ENCODE data around the gene NALCN. TPM values are rescaled to one million over a fixed set of nuclear protein-coding genes. Genes with fewer than 3 reads are reported as not detected.
A peak's percentile ranks its signal among the peaks of the same experiment; 100 is the strongest.

Gene NALCN
- total RNA-seq, 4 donors from 2014 or later: 0.76 to 3.3 (median 1.8) TPM

DNA sequence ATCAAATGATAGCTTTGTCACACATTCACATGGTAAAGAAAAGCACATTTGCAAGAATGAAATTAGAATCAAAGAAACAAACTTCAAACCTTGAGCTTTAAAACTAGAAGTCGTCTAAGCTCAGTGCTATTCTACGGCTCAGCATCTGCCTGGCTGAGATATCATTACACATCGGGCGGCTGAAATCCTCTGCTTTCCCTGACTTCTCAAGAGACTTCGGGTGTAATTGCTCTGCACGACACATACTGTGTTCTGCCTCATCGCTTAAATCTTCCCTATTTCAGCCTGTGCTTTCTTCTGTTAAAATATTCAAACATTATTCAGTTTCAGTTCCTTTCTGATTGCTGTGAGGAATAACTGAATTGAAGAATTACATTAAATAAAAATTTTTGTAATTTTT is 265.3 kb downstream of the NALCN start:
- Histone ChIP-seq H3K36me3 (no peaks in the 10 kb centered on the region), H3K4me3 (no peak overlapping the region), H3K27me3 (peaks cover 8% of the 10 kb centered on the region), H3K4me1 (no peaks in the 10 kb centered on the region), H3K27ac (no peak overlapping the region), H3K9me3 (no peaks in the 10 kb centered on the region)
- WGBS: 30% methylated on average over 7 of the region's 7 CpGs
- DNase-seq (ENCODE audit: low spot score in 2 of 2): no peak
- TF ChIP-seq EP300 (IDR thresholded peaks at IDR 0.05) (no peak), POLR2AphosphoS5 (IDR thresholded peaks at IDR 0.05) (no peak), POLR2A (IDR thresholded peaks at IDR 0.05) (no peak)
- TF ChIP-seq, protein P1, sequence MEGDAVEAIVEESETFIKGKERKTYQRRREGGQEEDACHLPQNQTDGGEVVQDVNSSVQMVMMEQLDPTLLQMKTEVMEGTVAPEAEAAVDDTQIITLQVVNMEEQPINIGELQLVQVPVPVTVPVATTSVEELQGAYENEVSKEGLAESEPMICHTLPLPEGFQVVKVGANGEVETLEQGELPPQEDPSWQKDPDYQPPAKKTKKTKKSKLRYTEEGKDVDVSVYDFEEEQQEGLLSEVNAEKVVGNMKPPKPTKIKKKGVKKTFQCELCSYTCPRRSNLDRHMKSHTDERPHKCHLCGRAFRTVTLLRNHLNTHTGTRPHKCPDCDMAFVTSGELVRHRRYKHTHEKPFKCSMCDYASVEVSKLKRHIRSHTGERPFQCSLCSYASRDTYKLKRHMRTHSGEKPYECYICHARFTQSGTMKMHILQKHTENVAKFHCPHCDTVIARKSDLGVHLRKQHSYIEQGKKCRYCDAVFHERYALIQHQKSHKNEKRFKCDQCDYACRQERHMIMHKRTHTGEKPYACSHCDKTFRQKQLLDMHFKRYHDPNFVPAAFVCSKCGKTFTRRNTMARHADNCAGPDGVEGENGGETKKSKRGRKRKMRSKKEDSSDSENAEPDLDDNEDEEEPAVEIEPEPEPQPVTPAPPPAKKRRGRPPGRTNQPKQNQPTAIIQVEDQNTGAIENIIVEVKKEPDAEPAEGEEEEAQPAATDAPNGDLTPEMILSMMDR (IDR thresholded peaks at IDR 0.05): no peak

- H3K4me1 ChIP-seq: no peaks in the 10 kb centered on the region
- no peak overlapping the region for H3K27ac ChIP-seq
- 39% methylated on average over 9 of the region's 9 CpGs for WGBS
- H3K36me3 ChIP-seq: no peaks in the 10 kb centered on the region
- no peaks in the 10 kb centered on the region for H3K9me3 ChIP-seq
- DNase-seq (ENCODE audit: low spot score in 2 of 2): no peak
- H3K27me3 ChIP-seq: peaks cover 8% of the 10 kb centered on the region
- TF ChIP-seq POLR2A (IDR thresholded peaks at IDR 0.05) (no peak), EP300 (IDR thresholded peaks at IDR 0.05) (no peak)
- no peak overlapping the region for H3K4me3 ChIP-seq
These were observed 266.4 kb downstream of the NALCN start for GRCh38 chr13:101149735-101150384.

DNA sequence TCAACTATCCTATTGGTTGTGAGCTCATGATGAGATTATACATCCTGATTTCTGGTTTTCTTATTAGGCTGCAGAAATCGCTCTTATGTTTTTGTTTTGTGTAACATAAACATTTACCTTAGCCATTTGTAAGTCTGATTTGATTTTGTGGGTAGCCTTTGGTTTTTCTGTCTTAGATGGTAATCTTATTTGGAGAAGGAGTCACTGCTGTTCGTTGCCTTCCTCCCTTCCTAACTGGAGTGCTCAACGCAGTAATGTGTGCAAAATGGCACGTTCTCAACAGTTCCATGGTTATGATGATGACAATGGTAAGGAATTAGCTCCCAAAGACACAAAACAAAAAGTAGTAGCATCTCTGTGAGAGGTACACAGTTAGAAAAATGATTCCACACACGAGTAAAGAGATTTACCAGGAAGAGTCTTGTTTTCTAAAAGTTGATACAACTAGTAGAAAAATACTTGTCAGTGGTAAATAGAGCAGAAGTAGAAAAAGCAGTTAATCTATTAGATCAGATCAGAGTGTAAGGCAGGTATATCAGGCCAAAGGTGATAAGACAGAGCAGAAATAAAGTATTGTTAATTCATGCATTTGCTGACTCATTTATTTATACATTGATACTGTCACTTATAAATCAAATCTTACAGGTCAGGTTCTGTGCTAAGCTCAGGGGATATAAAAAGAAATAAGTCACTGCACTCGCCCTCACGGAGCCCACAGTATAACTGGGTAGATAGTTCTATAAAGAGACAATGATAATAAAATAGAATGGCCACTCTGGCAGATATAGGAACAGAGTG is 270.0 kb downstream of the NALCN start:
- Histone ChIP-seq H3K27ac (no peak overlapping the region), H3K36me3 (no peaks in the 10 kb centered on the region), H3K9me3 (no peaks in the 10 kb centered on the region), H3K27me3 (peaks cover 4% of the 10 kb centered on the region), H3K4me1 (no peaks in the 10 kb centered on the region), H3K4me3 (no peak overlapping the region)
- TF ChIP-seq POLR2A (IDR thresholded peaks at IDR 0.05) (no peak), EP300 (IDR thresholded peaks at IDR 0.05) (no peak), POLR2AphosphoS5 (IDR thresholded peaks at IDR 0.05) (no peak)
- TF ChIP-seq, protein P1 (IDR thresholded peaks at IDR 0.05): no peak
- DNase-seq (ENCODE audit: low spot score in 2 of 2): no peak
- 74% methylated on average over 7 of the region's 7 CpGs for WGBS

- no peak for TF ChIP-seq POLR2A (IDR thresholded peaks at IDR 0.05)
- TF ChIP-seq, protein P1 (IDR thresholded peaks at IDR 0.05): peak; percentile 49 to 53
- Histone ChIP-seq H3K9me3 (no peaks in the 10 kb centered on the region), H3K4me3 (no peak overlapping the region), H3K27ac (no peak overlapping the region), H3K4me1 (no peaks in the 10 kb centered on the region), H3K27me3 (peaks cover 12% of the 10 kb centered on the region), H3K36me3 (no peaks in the 10 kb centered on the region)
- DNase-seq (ENCODE audit: low spot score in 2 of 2): no peak
- WGBS: 26% methylated on average over 7 of the region's 7 CpGs
These were observed 271.4 kb downstream of the NALCN start for GRCh38 chr13:101144808-101145419.

DNA sequence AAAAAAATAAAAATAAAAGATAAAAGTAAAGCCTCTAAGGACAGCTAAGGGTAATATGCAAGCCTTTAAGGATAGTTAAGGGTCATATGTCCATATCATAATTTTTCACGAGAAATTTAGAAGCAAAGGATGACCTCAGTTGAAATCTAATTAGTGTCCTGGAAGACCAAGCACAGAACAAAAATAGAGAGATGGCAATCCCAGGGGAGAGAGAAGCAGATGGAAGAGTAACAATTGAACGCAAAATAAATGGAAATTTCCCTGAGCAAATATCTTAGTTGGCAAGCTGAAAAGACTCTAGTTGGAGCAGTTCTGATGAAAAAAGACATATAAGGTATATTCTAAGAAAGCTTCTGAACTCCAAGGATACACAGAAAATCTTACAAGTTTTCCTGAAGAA is 275.4 kb downstream of the NALCN start:
- TF ChIP-seq POLR2AphosphoS5 (IDR thresholded peaks at IDR 0.05): no peak
- TF ChIP-seq EP300 (IDR thresholded peaks at IDR 0.05): no peak
- TF ChIP-seq POLR2A (IDR thresholded peaks at IDR 0.05): no peak
- TF ChIP-seq, protein P1 (IDR thresholded peaks at IDR 0.05): no peak
- no peaks in the 10 kb centered on the region for H3K4me1 ChIP-seq
- 70% methylated on average over 2 of the region's 2 CpGs for WGBS
- no peak overlapping the region for H3K27ac ChIP-seq
- H3K4me3 ChIP-seq: no peak overlapping the region
- DNase-seq (ENCODE audit: low spot score in 2 of 2): no peak
- H3K9me3 ChIP-seq: no peaks in the 10 kb centered on the region
- H3K36me3 ChIP-seq: no peaks in the 10 kb centered on the region
- H3K27me3 ChIP-seq: peaks cover 18% of the 10 kb centered on the region

Data from suprapubic skin (tissue), 4 donors.